HepG2 (cell line): Measurements from ENCODE around the gene SDR39U1. TPM values are rescaled to one million over a fixed set of nuclear protein-coding genes. Genes with fewer than 3 reads are reported as not detected.

Source experiments
- AHR ChIP-seq: IDR thresholded peaks from 2 replicates; pipeline ENCODE4 v1.6.1; 2018; ENCODE audit warnings: missing genetic modification reagents, missing compliant biosample characterization
- AKAP8 ChIP-seq: sonication (generic); formaldehyde crosslinking; IDR thresholded peaks from 2 replicates; pipeline ENCODE4 v1.5.1; 2020; ENCODE audit warnings: mild to moderate bottlenecking, missing genetic modification reagents
- CCDC6 ChIP-seq: sonication (generic); formaldehyde crosslinking; IDR thresholded peaks from 2 replicates; pipeline ENCODE4 v1.8.1; 2022; ENCODE audit warnings: mild to moderate bottlenecking, missing genetic modification reagents, moderate library complexity
- DNMT3B ChIP-seq: conservative IDR thresholded peaks from 2 replicates; pipeline ENCODE4 v1.6.1; 2016; ENCODE audit warnings: missing biosample characterization, control low read depth
- ISL2 ChIP-seq: sonication (generic); formaldehyde crosslinking; IDR thresholded peaks from 2 replicates; pipeline ENCODE4 v1.5.0; 2020; ENCODE audit warnings: missing genetic modification reagents
- JUNB ChIP-seq: sonication (generic); formaldehyde crosslinking; IDR thresholded peaks from 2 replicates; pipeline ENCODE4 v1.8.0; 2022; ENCODE audit warnings: missing genetic modification reagents, mild to moderate bottlenecking, borderline replicate concordance
- LBX2 ChIP-seq: sonication (generic); formaldehyde crosslinking; IDR thresholded peaks from 2 replicates; pipeline ENCODE4 v1.5.0; 2020; ENCODE audit warnings: missing genetic modification reagents, mild to moderate bottlenecking, borderline replicate concordance
- LCORL ChIP-seq, 2 experiments: fragments of 450-650 bp in 1 of 2; sonication (generic) in 1 of 2; formaldehyde crosslinking in 1 of 2; IDR thresholded peaks; 2 replicates each; pipeline versions ENCODE4 v1.5.0 to v1.6.1; 2017 to 2020; ENCODE audit warnings: antibody characterized with exemption in 1 of 2, missing genetic modification reagents in 1 of 2
- MED1 ChIP-seq: sonication (generic); formaldehyde crosslinking; IDR thresholded peaks from 2 replicates; pipeline ENCODE4 v1.4.0; 2020; ENCODE audit warnings: missing genetic modification reagents
- MED13 ChIP-seq: sonication (generic); formaldehyde crosslinking; IDR thresholded peaks from 2 replicates; pipeline ENCODE4 v1.5.0; 2020; ENCODE audit warnings: missing genetic modification reagents
- MXD4 ChIP-seq: IDR thresholded peaks from 2 replicates; pipeline ENCODE4 v1.6.1; 2016; ENCODE audit warnings: mild to moderate bottlenecking, missing biosample characterization, missing genetic modification reagents
- MZF1 ChIP-seq: sonication (generic); formaldehyde crosslinking; IDR thresholded peaks from 2 replicates; pipeline ENCODE4 v1.8.1; 2023; ENCODE audit warnings: mild to moderate bottlenecking, missing genetic modification reagents, borderline replicate concordance
- RCOR2 ChIP-seq: IDR thresholded peaks from 2 replicates; pipeline ENCODE4 v1.6.1; 2016; ENCODE audit warnings: missing biosample characterization, missing genetic modification reagents
- RFX3 ChIP-seq: IDR thresholded peaks from 2 replicates; pipeline ENCODE4 v1.6.1; 2016; ENCODE audit warnings: missing biosample characterization, missing genetic modification reagents
- SNAI1 ChIP-seq: sonication (generic); formaldehyde crosslinking; IDR thresholded peaks from 2 replicates; pipeline ENCODE4 v1.5.0; 2020; ENCODE audit warnings: mild to moderate bottlenecking, missing genetic modification reagents, borderline replicate concordance
- TCF12 ChIP-seq, 2 experiments: fragments of 450-650 bp in 1 of 2; sonication (generic) in 1 of 2; formaldehyde crosslinking in 1 of 2; IDR thresholded peaks; 2 replicates each; pipeline versions ENCODE4 v1.6.1 to v1.8.0; 2017 to 2022; ENCODE audit warnings: antibody characterized with exemption in 1 of 2, mild to moderate bottlenecking in 1 of 2, missing genetic modification reagents in 1 of 2, moderate library complexity in 1 of 2
- ZBTB37 ChIP-seq: sonication (generic); formaldehyde crosslinking; IDR thresholded peaks from 2 replicates; pipeline ENCODE4 v1.4.0; 2020; ENCODE audit warnings: mild to moderate bottlenecking, missing genetic modification reagents
- ZFY ChIP-seq: sonication (generic); formaldehyde crosslinking; IDR thresholded peaks from 2 replicates; pipeline ENCODE4 v1.4.0; 2020; ENCODE audit warnings: missing genetic modification reagents
- ZNF512B ChIP-seq: sonication (generic); formaldehyde crosslinking; IDR thresholded peaks from 2 replicates; pipeline ENCODE4 v1.5.1; 2020; ENCODE audit warnings: missing genetic modification reagents, mild to moderate bottlenecking, borderline replicate concordance
- ZNF605 ChIP-seq: sonication (generic); formaldehyde crosslinking; IDR thresholded peaks from 2 replicates; pipeline ENCODE4 v1.8.0; 2022; ENCODE audit warnings: mild to moderate bottlenecking, missing genetic modification reagents
- ZNF614 ChIP-seq: IDR thresholded peaks from 2 replicates; pipeline ENCODE4 v1.6.1; 2018; ENCODE audit warnings: missing biosample characterization, missing genetic modification reagents, inconsistent platforms, borderline replicate concordance
- ZNF747 ChIP-seq: sonication (generic); formaldehyde crosslinking; IDR thresholded peaks from 2 replicates; pipeline ENCODE4 v1.8.1; 2023; ENCODE audit warnings: missing genetic modification reagents, mild to moderate bottlenecking, borderline replicate concordance
- ZNF75D ChIP-seq: sonication (generic); formaldehyde crosslinking; IDR thresholded peaks from 2 replicates; pipeline ENCODE4 v1.8.1; 2023; ENCODE audit warnings: missing genetic modification reagents, mild to moderate bottlenecking, borderline replicate concordance
- ZNF768 ChIP-seq: sonication (generic); formaldehyde crosslinking; IDR thresholded peaks from 2 replicates; pipeline ENCODE4 v1.4.0; 2020; ENCODE audit warnings: missing genetic modification reagents
- ZNF781 ChIP-seq: sonication (generic); formaldehyde crosslinking; IDR thresholded peaks from 2 replicates; pipeline ENCODE4 v1.5.1; 2020; ENCODE audit warnings: borderline replicate concordance, mild to moderate bottlenecking, missing genetic modification reagents; ENCODE audit errors: not compliant biosample characterization
- polyA plus RNA-seq, 8 experiments: library from polyadenylated mRNA; depleted of rRNA in 3 of 8; stranded (reverse) in 7 of 8; unstranded in 1 of 8; fragments of >200 nt; fragmentation: Illumina TruSeq in 4 of 8; extraction: Trizol in 4 of 8; gene quantifications; 2 replicates each; pipeline versions ENCODE4 v1.2.1 to v1.2.3, GENCODE V29; 2011 to 2016; ENCODE audit warnings: low read depth in 4 of 8, missing spikeins in 1 of 8, mixed read lengths in 1 of 8; ENCODE audit not compliant: insufficient read depth in 1 of 8
- total RNA-seq, 5 experiments: library from RNA; depleted of rRNA; stranded (reverse); fragments of >200 nt; fragmentation: Illumina TruSeq; extraction: Trizol; gene quantifications; 2 replicates each; pipeline ENCODE4 v1.2.3, GENCODE V29; 2016; ENCODE audit warnings: low read depth in 1 of 5

Gene SDR39U1
- total and polyA plus RNA-seq, 2 of the 13 experiments (the other 11 are each of a cell fraction or from before 2014, with no cell fraction given) = 34.4 to 129 TPM

GRCh38 chr14:24430682-24431568 is 11.7 kb downstream of the SDR39U1 start (continued):
- TF ChIP-seq ZBTB37 (CRISPR knock-in tag) = no peak
- TF ChIP-seq ZFY = no peak
- TF ChIP-seq AKAP8 (CRISPR knock-in tag) = peak; percentile 81; the same call in 1 of the 2 replicates
- TF ChIP-seq MED13 (CRISPR knock-in tag) = no peak; the same call in 1 of the 2 replicates
- 0 out of 2 replicates have a peak, but pooled peaks have one; percentile 43 for TF ChIP-seq SNAI1 (CRISPR knock-in tag)
- no peak for TF ChIP-seq LCORL (IDR thresholded peaks at IDR 0.05)
- TF ChIP-seq LCORL (CRISPR knock-in tag; IDR thresholded peaks at IDR 0.05) = 0 out of 2 replicates have a peak, but pooled peaks have one; percentile 38
- TF ChIP-seq ZNF747 (CRISPR knock-in tag) = peak; percentile 20; the same call in 1 of the 2 replicates
- no peak; the same call in 1 of the 2 replicates for TF ChIP-seq AHR (CRISPR knock-in tag)
- no peak; the same call in 1 of the 2 replicates for TF ChIP-seq MXD4 (CRISPR knock-in tag)
- TF ChIP-seq TCF12 (IDR thresholded peaks at IDR 0.05) = no peak
- TF ChIP-seq TCF12 (CRISPR knock-in tag; IDR thresholded peaks at IDR 0.05) = peak; percentile 14; the same call in 1 of the 2 replicates
- TF ChIP-seq ZNF614 (CRISPR knock-in tag) = no peak
- peak; percentile 72; the same call in 1 of the 2 replicates for TF ChIP-seq ZNF605 (CRISPR knock-in tag)
- TF ChIP-seq ZNF75D (CRISPR knock-in tag) = no peak
- peak; percentile 83; the same call in 1 of the 2 replicates for TF ChIP-seq ZNF512B (CRISPR knock-in tag)
- TF ChIP-seq DNMT3B (CRISPR knock-in tag) = 0 out of 2 replicates have a peak, but pooled peaks have one; percentile 79
- peak; percentile 44; the same call in 1 of the 2 replicates for TF ChIP-seq RCOR2 (CRISPR knock-in tag)
- no peak for TF ChIP-seq LBX2 (CRISPR knock-in tag)
- no peak for TF ChIP-seq ISL2 (CRISPR knock-in tag)
- peak; percentile 64; the same call in 1 of the 2 replicates for TF ChIP-seq ZNF768 (CRISPR knock-in tag)
- TF ChIP-seq CCDC6 = no peak
- TF ChIP-seq ZNF781 (CRISPR knock-in tag) = peak; percentile 64
- TF ChIP-seq MZF1 (CRISPR knock-in tag) = peak; percentile 97
- no peak for TF ChIP-seq RFX3 (CRISPR knock-in tag)
- TF ChIP-seq JUNB (CRISPR knock-in tag) = no peak
- TF ChIP-seq MED1 = no peak
